HEK293 (cell line): ENCODE data around the gene PXYLP1.
A peak's percentile ranks its signal among the peaks of the same experiment; 100 is the strongest.

Experiments
- CTCF ChIA-PET: fragments of 350-600 bp; formaldehyde crosslinking; extraction: SDS; loops from one replicate; lab custom pipeline; 2021; ENCODE audit warnings: antibody characterized with exemption; lab: Yijun Ruan, JAX
- POLR2A ChIA-PET: fragments of 300-600 bp; formaldehyde crosslinking; extraction: SDS; loops from one replicate; lab custom pipeline; 2020; ENCODE audit warnings: antibody characterized with exemption, inconsistent platforms; lab: Yijun Ruan, JAX
- H3K27ac ChIP-seq: fragments of 200-500 bp; sonication (Bioruptor generic); 2 replicates; pipeline ENCODE4 v1.5.1; 2014; ENCODE audit warnings: low read depth, low read length, control low read depth, inconsistent platforms; ENCODE audit errors: extremely low read depth
- H3K36me3 ChIP-seq, 2 experiments: fragments of 200-500 bp in 1 of 2; sonication (Bioruptor generic) in 1 of 2; 1 replicate in 1 of 2; 2 replicates in 1 of 2; pipeline ENCODE4 v1.5.1; 2014 to 2017; ENCODE audit warnings: inconsistent platforms in 2 of 2, low read length in 2 of 2; ENCODE audit not compliant: control insufficient read depth in 2 of 2, insufficient read depth in 1 of 2
- H3K4me1 ChIP-seq: fragments of 200-500 bp; sonication (Bioruptor generic); 2 replicates; pipeline ENCODE4 v1.5.1; 2014; ENCODE audit warnings: mild to moderate bottlenecking, low read length, inconsistent platforms; ENCODE audit not compliant: control insufficient read depth, insufficient read depth
- H3K4me3 ChIP-seq: 2 replicates; pipeline ENCODE4 v1.5.1; 2011; ENCODE audit warnings: low read depth, mild to moderate bottlenecking, control low read depth, low read length, moderate library complexity
- H3K9me3 ChIP-seq: fragments of 200-500 bp; sonication (Bioruptor generic); 2 replicates; pipeline ENCODE4 v1.5.1; 2014; ENCODE audit warnings: low read depth, low read length, inconsistent platforms; ENCODE audit not compliant: control insufficient read depth, insufficient read depth
- KLF1 ChIP-seq: fragments of 450-650 bp; formaldehyde crosslinking; IDR thresholded peaks from 2 replicates; pipeline ENCODE4 v1.5.1; 2016; ENCODE audit warnings: missing biosample characterization, missing genetic modification characterization
- MEIS1 ChIP-seq: sonication (generic); formaldehyde crosslinking; IDR thresholded peaks from 2 replicates; pipeline ENCODE4 v1.8.1; 2022; ENCODE audit warnings: missing genetic modification reagents, mild to moderate bottlenecking, borderline replicate concordance
- SETDB1 ChIP-seq: IDR thresholded peaks from one replicate; pipeline ENCODE4 v1.6.1; 2017; ENCODE audit warnings: mild to moderate bottlenecking, low read length, moderate library complexity, mixed read lengths; ENCODE audit not compliant: insufficient read length
- ZNF133 ChIP-seq: fragments of 450-650 bp; formaldehyde crosslinking; IDR thresholded peaks from 2 replicates; pipeline ENCODE4 v1.5.1; 2016; ENCODE audit warnings: missing biosample characterization, missing genetic modification characterization
- ZNF169 ChIP-seq: fragments of 450-650 bp; formaldehyde crosslinking; IDR thresholded peaks from 2 replicates; pipeline ENCODE4 v1.5.1; 2016; ENCODE audit warnings: missing biosample characterization, missing genetic modification characterization
- ZNF184 ChIP-seq: fragments of 450-650 bp; IDR thresholded peaks from 2 replicates; pipeline ENCODE4 v1.5.1; 2018; ENCODE audit warnings: missing biosample characterization, mild to moderate bottlenecking, missing genetic modification characterization
- ZNF214 ChIP-seq: fragments of 450-650 bp; formaldehyde crosslinking; IDR thresholded peaks from 2 replicates; pipeline ENCODE4 v1.5.1; 2017; ENCODE audit warnings: missing biosample characterization, mild to moderate bottlenecking, missing genetic modification characterization, borderline replicate concordance
- ZNF23 ChIP-seq: fragments of 450-650 bp; formaldehyde crosslinking; IDR thresholded peaks from 2 replicates; pipeline ENCODE4 v1.5.1; 2016; ENCODE audit warnings: missing biosample characterization, missing genetic modification characterization, borderline replicate concordance
- ZNF473 ChIP-seq: fragments of 450-650 bp; formaldehyde crosslinking; IDR thresholded peaks from 2 replicates; pipeline ENCODE4 v1.5.1; 2017; ENCODE audit warnings: missing biosample characterization, missing genetic modification characterization
- ZNF510 ChIP-seq: fragments of 450-650 bp; formaldehyde crosslinking; IDR thresholded peaks from 2 replicates; pipeline ENCODE4 v1.5.1; 2018; ENCODE audit warnings: mild to moderate bottlenecking, missing genetic modification characterization, missing biosample characterization; ENCODE audit not compliant: insufficient replicate concordance
- ZNF544 ChIP-seq: fragments of 450-650 bp; formaldehyde crosslinking; IDR thresholded peaks from 2 replicates; pipeline ENCODE4 v1.5.0; 2017; ENCODE audit warnings: missing biosample characterization, missing genetic modification characterization
- ZNF626 ChIP-seq: fragments of 450-650 bp; sonication (Bioruptor Pico); formaldehyde crosslinking; IDR thresholded peaks from 2 replicates; pipeline ENCODE4 v1.5.1; 2018; ENCODE audit warnings: missing biosample characterization, missing genetic modification characterization, inconsistent platforms
- ZNF747 ChIP-seq: fragments of 450-650 bp; formaldehyde crosslinking; IDR thresholded peaks from 2 replicates; pipeline ENCODE4 v1.5.1; 2016; ENCODE audit warnings: missing biosample characterization, missing genetic modification characterization
- ZSCAN16 ChIP-seq: fragments of 450-650 bp; formaldehyde crosslinking; IDR thresholded peaks from 2 replicates; pipeline ENCODE4 v1.5.1; 2016; ENCODE audit warnings: missing biosample characterization, missing genetic modification characterization
- TF ChIP-seq, protein P1 (sequence below): fragments of 450-650 bp; formaldehyde crosslinking; IDR thresholded peaks from 2 replicates; pipeline ENCODE4 v1.5.1; 2016; ENCODE audit warnings: missing biosample characterization, missing genetic modification characterization
- TF ChIP-seq, protein P2 (sequence below): fragments of 450-650 bp; formaldehyde crosslinking; IDR thresholded peaks from 2 replicates; pipeline ENCODE4 v1.5.1; 2017; ENCODE audit warnings: missing biosample characterization, missing genetic modification characterization
- TF ChIP-seq, protein P3 (sequence below): fragments of 450-650 bp; formaldehyde crosslinking; IDR thresholded peaks from 2 replicates; pipeline ENCODE4 v1.5.1; 2016; ENCODE audit warnings: missing biosample characterization, missing genetic modification characterization

Gene PXYLP1

DNA sequence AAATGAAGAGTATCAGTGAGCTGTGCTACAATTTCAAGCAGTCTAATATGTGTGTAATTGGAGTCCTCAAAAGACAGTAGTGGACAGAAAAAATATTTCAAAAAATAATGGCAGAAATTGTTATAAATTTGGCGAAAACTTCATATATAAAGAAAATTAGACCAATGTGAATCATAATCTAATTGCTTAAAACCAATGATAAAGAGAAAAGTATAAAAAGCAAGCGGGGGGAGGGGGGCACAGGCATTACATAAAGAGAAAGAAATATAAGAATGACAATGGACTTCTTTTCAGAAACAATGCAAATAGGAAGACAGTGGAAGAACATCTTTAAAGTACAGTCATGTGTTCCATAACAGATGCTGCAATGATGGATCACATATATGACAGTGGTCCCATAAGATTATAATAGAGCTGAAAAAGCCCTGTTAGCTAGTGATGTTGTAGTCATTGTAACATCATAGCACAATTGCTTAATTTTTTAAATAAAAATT, 7.9 kb upstream of the PXYLP1 start:
- no peaks in the 10 kb centered on the region for H3K36me3 ChIP-seq
- H3K4me3 ChIP-seq = no peak overlapping the region
- ChIA-PET CTCF (no interaction called here), POLR2A (no interaction called here)
- TF ChIP-seq ZNF473 (tag by site-specific recombination) (no peak), ZNF214 (tag by site-specific recombination) (no peak), SETDB1 (peak; percentile 44), ZNF133 (tag by site-specific recombination) (peak; percentile 79; the same call in 1 of the 2 replicates)
- H3K27ac ChIP-seq = no peak overlapping the region
- H3K4me1 ChIP-seq = no peaks in the 10 kb centered on the region
- H3K9me3 ChIP-seq = no peaks in the 10 kb centered on the region

- H3K4me1 ChIP-seq = no peaks in the 10 kb centered on the region
- POLR2A ChIA-PET = no interaction called here
- CTCF ChIA-PET = no interaction called here
Observed at GRCh38 chr3:141225939-141226338, 5.7 kb upstream of the PXYLP1 start.

DNA sequence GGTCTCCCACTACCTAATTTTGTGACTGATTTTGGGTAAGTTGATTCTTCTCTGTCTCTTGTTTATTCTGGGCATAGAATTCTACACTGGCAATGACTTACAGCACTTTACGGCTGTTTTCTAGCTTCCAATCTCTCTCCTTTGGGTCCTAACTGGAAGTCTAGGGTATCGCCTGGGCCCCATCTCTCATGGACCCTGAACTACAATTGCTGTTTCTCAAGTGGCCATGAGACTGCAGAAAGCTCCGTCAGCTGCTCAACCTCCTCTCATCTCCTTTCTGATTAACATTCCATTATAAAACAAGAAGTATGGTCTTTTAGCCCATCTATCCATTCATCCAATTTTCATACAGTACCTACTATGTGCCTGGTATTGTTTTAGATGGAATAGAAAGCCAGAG, 4.4 kb upstream of the PXYLP1 start:
- no peaks in the 10 kb centered on the region for H3K36me3 ChIP-seq
- H3K4me3 ChIP-seq = no peak overlapping the region
- ChIA-PET CTCF (interaction anchor here (0.8 to 1.1 kb wide), 2 partner anchors 29 to 52 kb away, joined by 3 read pairs; no protein-coding TSS in a partner anchor), POLR2A (no interaction called here)
- H3K27ac ChIP-seq = no peak overlapping the region
- H3K9me3 ChIP-seq = no peaks in the 10 kb centered on the region
- H3K4me1 ChIP-seq = no peaks in the 10 kb centered on the region
- TF ChIP-seq ZSCAN16 (tag by site-specific recombination) = no peak
- no peak for TF ChIP-seq ZNF544 (tag by site-specific recombination)
- no peak for TF ChIP-seq MEIS1
- no peak for TF ChIP-seq ZNF626 (tag by site-specific recombination)
- TF ChIP-seq ZNF747 (tag by site-specific recombination) = no peak
- TF ChIP-seq ZNF510 = no peak
- no peak for TF ChIP-seq ZNF23 (tag by site-specific recombination)
- TF ChIP-seq, protein P1, sequence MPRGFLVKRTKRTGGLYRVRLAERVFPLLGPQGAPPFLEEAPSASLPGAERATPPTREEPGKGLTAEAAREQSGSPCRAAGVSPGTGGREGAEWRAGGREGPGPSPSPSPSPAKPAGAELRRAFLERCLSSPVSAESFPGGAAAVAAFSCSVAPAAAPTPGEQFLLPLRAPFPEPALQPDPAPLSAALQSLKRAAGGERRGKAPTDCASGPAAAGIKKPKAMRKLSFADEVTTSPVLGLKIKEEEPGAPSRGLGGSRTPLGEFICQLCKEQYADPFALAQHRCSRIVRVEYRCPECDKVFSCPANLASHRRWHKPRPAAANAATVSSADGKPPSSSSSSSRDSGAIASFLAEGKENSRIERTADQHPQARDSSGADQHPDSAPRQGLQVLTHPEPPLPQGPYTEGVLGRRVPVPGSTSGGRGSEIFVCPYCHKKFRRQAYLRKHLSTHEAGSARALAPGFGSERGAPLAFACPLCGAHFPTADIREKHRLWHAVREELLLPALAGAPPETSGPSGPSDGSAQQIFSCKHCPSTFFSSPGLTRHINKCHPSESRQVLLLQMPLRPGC (tag by site-specific recombination) = no peak
- TF ChIP-seq ZNF169 (tag by site-specific recombination) = no peak
- TF ChIP-seq KLF1 (tag by site-specific recombination) = no peak
- TF ChIP-seq, all 188 proteins: peak for 0

More at GRCh38 chr3:141225939-141226338, 5.7 kb upstream of the PXYLP1 start:
- H3K36me3 ChIP-seq = no peaks in the 10 kb centered on the region
- H3K27ac ChIP-seq = no peak overlapping the region
- TF ChIP-seq ZNF184 = peak; percentile 96
- TF ChIP-seq, protein P2, sequence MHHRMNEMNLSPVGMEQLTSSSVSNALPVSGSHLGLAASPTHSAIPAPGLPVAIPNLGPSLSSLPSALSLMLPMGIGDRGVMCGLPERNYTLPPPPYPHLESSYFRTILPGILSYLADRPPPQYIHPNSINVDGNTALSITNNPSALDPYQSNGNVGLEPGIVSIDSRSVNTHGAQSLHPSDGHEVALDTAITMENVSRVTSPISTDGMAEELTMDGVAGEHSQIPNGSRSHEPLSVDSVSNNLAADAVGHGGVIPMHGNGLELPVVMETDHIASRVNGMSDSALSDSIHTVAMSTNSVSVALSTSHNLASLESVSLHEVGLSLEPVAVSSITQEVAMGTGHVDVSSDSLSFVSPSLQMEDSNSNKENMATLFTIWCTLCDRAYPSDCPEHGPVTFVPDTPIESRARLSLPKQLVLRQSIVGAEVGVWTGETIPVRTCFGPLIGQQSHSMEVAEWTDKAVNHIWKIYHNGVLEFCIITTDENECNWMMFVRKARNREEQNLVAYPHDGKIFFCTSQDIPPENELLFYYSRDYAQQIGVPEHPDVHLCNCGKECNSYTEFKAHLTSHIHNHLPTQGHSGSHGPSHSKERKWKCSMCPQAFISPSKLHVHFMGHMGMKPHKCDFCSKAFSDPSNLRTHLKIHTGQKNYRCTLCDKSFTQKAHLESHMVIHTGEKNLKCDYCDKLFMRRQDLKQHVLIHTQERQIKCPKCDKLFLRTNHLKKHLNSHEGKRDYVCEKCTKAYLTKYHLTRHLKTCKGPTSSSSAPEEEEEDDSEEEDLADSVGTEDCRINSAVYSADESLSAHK = no peak
- TF ChIP-seq, protein P3, sequence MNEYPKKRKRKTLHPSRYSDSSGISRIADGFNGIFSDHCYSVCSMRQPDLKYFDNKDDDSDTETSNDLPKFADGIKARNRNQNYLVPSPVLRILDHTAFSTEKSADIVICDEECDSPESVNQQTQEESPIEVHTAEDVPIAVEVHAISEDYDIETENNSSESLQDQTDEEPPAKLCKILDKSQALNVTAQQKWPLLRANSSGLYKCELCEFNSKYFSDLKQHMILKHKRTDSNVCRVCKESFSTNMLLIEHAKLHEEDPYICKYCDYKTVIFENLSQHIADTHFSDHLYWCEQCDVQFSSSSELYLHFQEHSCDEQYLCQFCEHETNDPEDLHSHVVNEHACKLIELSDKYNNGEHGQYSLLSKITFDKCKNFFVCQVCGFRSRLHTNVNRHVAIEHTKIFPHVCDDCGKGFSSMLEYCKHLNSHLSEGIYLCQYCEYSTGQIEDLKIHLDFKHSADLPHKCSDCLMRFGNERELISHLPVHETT (tag by site-specific recombination) = no peak
- H3K4me3 ChIP-seq = no peak overlapping the region
- no peaks in the 10 kb centered on the region for H3K9me3 ChIP-seq
